Dermis blood vessel endothelial cell (primary cell): ENCODE results near the gene USH2A. TPM values are rescaled to one million over a fixed set of nuclear protein-coding genes. Genes with fewer than 3 reads are reported as not detected.
"Not testable (repeated sequence)": the region's sequence is repeated elsewhere in the genome, so short reads cannot be mapped to it uniquely, and the experiment has no call there.

Experiments
- DNase-seq: peaks from one replicate; pipeline ENCODE4 v3.0.0; 2010
- total RNA-seq: library from RNA; depleted of rRNA; stranded (reverse); fragments of >200 nt; gene quantifications from 2 replicates; pipeline ENCODE4 v1.2.3, GENCODE V29; 2014

USH2A gene
- total RNA-seq, 1 donor from 2014 or later, result not detected

GRCh38 chr1:216193839-216194443 lies 229.3 kb downstream of the USH2A start:
- no peak for DNase-seq

DNA sequence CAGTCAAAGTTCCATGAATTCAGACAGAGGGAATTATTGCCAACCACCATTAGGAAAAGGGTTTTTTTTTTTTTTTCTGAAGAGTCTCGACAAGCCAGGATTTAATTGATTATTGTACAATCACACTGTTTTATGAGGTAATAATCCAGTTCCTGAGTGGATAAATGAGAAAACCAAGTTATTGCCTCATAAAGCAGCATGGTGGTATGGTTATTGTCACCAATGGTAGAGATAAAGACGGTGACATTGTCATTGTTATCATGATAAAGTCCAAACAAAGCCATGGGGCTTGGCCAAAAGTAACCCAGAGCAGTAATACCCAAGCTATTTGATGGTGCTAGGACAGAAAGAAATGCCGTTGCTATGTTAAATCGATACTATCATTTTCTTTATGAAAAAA lies 232.8 kb downstream of the USH2A start:
- no peak for DNase-seq

- DNase-seq, result no peak
These were observed 236.4 kb downstream of the USH2A start for GRCh38 chr1:216186816-216187215.

DNA sequence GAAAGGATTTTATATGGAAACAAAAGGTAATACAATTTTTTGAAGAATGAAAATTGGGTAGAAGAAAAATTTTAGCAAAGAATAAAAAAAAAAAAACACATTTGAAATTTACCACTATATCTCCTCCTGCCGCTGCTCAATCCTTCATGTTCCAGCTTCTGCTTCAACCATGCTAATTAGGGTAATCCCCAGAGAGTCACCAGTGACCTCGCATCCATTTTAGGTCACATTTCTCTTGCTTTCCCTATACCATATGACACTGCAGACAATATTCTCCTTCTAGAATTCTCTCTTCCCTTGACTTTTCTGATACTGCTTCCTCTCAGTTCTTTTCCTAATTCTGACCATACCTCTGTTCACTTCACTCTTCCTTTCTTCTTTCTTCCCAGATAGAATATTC lies 237.1 kb downstream of the USH2A start:
- DNase-seq, result no peak

- DNase-seq, result no peak
These were observed 239.0 kb downstream of the USH2A start for GRCh38 chr1:216184126-216184680.

DNA sequence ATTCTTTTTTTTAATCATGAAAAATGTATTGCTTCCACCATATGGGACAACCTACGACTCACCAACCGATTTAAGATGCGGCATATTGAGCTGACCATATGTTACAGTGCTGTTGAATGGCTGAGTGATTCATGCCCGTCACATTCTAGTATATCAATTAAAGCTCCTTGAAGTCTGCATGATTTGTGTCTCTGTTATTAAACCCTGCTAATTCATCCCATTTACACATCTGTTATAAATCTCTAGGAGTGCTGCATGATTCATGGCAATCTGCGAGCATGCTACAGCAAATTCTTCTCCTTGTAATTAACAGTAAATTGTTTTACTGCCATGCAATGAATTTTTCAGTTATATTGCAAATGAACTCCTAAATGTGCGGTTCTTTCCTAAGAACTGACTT lies 239.8 kb downstream of the USH2A start:
- DNase-seq, result no peak

DNA sequence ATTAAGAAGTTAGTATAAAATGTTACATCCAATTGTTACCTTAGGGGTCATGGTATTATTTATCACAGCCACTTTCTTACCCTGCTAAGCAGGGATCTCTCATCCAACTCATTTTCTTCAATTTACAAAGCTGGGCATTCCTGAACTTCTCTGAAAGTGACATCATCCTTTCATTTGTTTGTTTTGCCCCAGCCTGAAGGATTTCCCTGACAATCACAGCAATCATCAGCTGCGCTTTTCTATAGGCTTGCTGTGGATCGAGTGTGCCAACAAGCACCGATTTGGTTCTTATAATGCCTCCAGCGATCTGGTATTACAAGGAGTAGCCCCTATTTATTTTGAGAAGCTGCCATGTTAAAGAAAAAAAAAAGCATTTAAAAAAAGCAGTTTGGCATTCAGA lies 240.2 kb downstream of the USH2A start:
- DNase-seq, result no peak

DNA sequence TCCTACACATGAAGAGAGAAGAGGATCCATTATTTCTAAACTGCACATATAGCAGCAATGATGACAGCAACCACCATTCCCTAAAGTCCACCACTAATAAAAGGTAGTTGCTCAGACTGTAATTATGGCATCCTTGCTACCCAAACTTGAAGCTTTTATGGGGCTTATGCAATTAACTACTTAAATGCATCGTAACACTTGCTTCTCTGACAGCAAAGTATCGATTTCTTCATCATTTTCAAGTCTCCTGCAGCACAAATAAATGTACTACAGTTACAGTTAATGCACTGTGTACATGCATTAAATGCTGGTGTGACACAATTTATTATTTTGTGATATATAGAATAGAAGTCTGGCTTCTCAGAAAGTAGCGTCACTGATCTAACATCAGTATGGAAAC lies 241.7 kb downstream of the USH2A start:
- no peak for DNase-seq

DNA sequence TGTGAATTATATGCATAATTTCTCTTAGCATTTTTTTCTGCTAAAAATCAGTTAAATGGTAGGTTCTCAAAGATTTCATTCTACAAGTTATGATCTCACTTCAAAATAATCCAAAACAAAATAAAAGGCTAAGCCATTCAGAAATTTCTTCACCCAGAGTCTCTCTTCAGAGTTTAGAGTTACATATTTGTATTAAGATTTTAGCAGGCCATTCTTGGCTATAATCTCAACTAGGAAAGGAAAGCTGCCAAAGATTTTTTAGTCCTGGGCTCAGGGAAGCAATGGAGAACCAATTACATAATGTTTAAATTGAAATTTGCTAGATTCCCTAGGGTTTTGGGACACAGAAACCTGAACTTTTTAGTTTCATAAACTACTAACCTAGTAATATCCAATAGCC lies 245.0 kb downstream of the USH2A start:
- no peak for DNase-seq

DNA sequence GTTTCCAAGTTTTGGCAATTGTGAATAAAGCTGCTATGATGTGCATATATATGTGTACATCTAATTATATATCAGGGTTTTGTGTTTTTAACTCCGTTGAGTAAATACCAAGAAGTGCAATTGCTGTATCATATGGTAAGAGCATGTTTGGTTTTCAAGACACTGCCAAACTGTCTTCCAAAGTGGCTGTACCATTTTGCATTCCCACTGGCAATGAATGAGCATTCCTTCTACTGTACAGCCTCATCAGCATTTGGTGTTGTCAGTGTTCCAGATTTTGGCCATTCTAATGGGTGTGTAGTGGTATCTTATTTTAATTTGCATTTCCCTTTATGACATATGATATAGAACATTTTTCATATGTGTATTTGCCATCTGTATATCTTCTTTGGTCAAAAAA lies 246.3 kb downstream of the USH2A start:
- DNase-seq, result no peak

GRCh38 chr1:216175714-216176113 lies 247.5 kb downstream of the USH2A start:
- DNase-seq, result no peak

DNA sequence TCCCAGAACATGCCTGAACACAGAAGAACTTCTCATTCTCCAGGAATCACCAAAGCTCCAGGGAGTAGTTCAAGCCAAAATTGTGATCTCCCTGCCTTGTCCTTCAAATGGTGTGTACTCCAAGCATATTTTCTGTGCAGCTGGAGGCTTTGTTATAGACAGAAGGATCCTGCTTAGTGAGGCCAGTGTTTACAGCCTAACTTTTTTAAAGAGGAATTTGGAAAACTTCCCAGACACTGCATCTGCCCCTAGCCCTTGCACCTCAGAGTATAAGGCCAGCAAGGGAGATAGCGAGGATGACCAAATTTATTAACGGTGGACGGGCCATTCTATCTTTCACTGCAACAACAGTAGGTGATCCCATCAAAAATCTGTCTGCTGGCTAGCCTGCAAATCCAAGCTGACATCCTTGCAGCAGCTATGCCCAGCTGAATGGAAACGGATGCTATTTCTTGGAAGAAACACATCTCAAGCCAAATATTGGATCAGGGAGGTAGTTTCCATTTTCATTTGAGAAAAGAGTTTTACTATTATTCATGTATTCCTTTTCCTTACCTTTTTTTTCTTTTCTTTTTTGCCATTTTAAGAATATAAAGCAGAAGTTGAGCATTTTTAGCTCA lies 249.8 kb downstream of the USH2A start:
- no peak for DNase-seq

DNA sequence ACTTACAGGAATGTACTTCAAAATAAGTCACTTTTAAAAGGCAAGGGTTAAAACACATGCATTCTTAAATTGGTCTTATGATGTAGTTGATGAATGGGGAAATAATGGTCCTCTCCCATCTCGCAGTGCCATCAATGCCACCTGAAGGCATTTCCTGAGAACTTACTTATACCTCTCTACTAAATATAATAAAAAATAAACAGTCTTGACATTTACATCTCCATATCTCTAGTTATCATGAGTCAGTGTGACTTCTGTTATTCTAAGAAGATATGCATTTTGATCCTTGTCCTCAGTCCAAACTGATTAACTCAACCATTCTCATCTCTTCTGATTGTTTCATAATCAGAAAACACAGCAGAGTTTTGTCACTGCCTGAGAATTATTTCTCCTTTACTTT lies 253.9 kb downstream of the USH2A start:
- no peak for DNase-seq

DNA sequence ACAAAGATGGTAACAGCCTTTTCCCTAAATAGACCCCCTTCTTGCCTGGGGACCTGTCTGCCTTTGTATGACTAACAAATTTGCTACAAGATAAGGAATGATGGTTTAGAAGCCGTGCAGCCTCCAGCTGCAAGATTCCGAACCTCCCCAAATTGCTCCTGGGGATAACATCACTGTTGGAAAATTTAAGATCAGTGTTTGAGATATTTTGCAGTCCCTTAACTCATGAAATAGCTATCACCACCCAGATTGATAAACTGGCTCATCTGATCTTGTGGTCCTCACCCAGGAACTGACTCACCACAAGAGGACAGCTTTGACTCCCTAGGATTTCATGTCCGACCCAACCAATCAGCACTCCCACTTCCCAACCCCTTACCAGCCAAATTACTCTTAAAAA lies 254.7 kb downstream of the USH2A start:
- no peak for DNase-seq

DNA sequence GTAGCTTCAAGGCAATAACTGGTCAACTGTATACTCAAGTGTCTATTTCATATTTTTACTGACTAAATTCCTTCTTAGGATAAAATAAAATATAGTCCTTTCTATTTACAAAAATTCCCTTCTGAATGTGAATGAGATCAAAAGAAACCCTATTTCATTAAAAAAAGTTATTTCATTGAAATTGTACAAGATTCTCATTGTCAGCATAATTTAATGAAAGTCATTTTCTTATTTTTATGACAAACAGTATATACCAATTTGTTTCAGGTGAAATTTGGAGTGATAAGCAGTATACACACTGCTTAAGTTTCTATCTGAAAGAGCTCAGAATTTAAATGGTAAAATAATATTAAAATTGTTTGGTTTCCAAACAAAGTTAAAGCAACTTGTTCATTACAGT lies 269.2 kb downstream of the USH2A start:
- DNase-seq, result no peak

- no peak for DNase-seq
These were observed 270.1 kb downstream of the USH2A start for GRCh38 chr1:216153130-216153529.

- DNase-seq, result not testable (repeated sequence)
These were observed 277.7 kb downstream of the USH2A start for GRCh38 chr1:216145451-216146018.

DNA sequence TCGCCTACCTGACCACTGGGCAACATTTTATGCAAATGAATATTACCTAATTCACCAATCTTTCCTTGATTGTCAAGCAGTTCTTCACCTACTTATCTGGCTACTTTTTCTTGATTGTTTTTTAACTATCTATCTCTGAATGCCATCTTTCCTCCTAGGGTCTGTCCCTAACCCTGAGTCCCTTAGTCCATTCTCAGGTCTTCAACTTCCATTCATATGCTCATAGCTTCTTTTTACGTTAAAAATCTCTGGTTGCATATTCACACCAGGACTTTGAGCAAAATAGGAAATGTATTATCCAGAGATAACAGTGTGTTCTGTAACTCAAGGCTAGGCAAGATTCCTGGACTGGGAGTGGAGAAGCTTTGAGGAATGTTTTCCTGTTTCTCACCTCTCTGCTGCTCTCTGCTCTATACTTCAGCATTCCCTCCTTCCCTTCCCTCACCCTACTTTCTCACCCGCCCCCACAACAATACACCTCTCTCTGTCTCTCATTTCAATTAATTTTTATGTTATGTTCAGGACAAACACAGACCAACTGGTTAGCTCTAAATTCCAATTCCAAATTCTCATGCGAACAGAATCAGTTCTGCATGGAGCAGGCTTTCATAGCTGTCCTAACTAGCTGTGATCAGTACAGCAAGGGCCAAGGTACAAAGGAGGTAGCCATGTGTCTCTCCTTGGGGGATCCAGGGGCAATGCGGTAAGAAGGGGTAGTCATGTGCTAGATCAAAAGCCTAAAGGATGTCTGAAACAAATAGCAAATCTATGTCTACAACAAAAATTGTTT lies 278.4 kb downstream of the USH2A start:
- no peak for DNase-seq

DNA sequence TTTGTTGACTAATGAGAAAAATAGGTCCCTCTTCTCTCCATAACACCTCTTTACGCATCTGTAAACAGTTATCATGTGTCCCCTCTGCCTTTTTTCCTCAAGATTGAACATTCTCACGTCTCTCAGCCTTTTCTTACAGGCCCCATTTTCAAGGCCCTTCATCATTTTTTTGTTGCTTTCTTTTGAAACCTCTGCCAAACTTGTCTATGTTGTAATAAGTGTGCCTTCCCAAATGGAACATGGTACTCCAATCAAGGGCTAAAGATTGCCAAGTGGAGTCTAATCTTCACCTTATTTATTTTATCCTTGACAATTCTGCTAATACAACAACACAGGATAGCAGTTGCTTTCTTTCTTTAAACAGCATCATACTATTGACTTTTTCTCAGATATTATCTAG lies 280.3 kb downstream of the USH2A start:
- DNase-seq, result no peak

DNA sequence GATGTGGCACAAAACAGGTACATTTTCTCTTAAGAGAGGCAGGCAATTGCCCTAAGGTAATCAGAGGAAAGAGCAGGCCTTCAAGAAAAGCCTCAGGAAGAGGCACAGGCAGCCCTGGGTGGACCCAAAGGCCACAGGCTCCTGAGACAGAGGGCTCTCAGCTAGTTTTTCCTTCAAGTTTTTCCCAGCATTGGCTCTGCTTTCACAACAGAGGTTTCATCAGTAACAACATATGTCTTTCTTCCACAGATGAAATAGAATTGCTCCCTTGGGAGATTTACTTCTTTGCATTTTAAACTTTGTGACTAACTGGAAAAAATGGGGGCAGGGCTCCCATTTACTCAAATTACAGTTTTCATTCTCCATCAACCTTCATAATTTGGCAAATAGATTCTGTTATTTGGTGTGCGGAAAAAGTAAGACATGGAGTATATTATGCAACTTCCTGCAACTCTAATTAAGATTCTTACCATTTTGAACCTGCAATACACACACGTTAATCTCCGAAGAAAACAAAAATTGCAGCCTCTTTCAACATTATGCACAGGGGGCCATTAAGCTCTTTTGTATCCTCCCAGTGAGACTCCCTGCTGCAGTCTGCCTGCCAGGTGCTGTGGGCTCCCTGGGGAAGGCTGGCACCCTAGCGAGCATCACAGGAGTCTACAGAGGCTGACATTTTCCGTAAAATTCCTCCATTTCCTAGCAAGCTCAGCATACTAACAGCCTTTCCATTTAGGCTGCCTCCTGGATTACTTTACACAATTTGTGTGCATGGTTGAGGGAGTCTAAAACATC lies 282.3 kb downstream of the USH2A start:
- no peak for DNase-seq

GRCh38 chr1:216124192-216124781 lies 299.0 kb downstream of the USH2A start:
- no peak for DNase-seq
